ENCODE data around the gene KSR1.

- TF ChIP-seq CTCF (IDR thresholded peaks at IDR 0.05) (no peak), ZFX (IDR thresholded peaks at IDR 0.05; ENCODE audit: borderline replicate concordance) (no peak)
Observed at GRCh38 chr17:27597188-27597580, 140.9 kb downstream of the KSR1 start.

All from 22Rv1 (cell line).